ENCODE measurements around the gene CNIH3. TPM values are rescaled to one million over a fixed set of nuclear protein-coding genes. Genes with fewer than 3 reads are reported as not detected.

CNIH3 gene
- total and polyA plus RNA-seq, 2 of the 4 experiments (the other 2 are of a cell fraction): 2.0 to 2.9 TPM

DNA sequence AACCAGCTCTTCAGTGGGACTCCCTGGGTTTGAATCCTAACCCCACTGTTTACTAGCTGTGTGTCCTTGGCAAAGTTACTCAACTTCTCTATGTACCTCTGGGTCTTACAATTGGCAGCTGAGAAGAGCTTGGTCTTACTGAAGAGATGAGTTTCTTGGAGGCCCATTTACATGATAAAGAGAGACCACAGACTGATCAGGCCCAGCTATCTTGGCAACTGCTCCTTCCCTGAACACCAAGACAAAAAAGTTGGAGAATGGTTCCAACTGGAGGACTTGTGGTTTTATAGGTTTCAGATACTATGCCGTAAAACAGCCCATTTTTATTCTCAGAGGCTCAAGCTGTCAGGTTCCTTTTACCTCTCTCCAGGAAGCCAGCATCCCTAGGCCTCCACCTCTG, 24.8 kb upstream of the CNIH3 start:
- intact Hi-C loops (cut with micrococcal nuclease): no loop called here
- no peak overlapping the region for H2AK9ac ChIP-seq (replicated peaks; ENCODE audit: low read depth, low read length, poor library complexity)
- ChIA-PET POLR2A (ENCODE audit: unreplicated experiment) (no interaction called here), CTCF (interaction anchor here (0.6 to 0.8 kb wide), 3 partner anchors 9 to 69 kb away, joined by 3 to 4 read pairs (median 3); no protein-coding TSS in a partner anchor)
- no peak for TF ChIP-seq NFE2L2 (IDR thresholded peaks at IDR 0.05; ENCODE audit: low read depth, low read length)
- no peak for TF ChIP-seq MXI1 (IDR thresholded peaks at IDR 0.05; ENCODE audit: borderline replicate concordance, low read depth, low read length)
- no peak for TF ChIP-seq CHD1 (IDR thresholded peaks at IDR 0.05; ENCODE audit: low read depth, low read length)
- TF ChIP-seq RFX5 (IDR thresholded peaks at IDR 0.05; ENCODE audit: low read depth, low read length): no peak
- no peak for TF ChIP-seq MAFK (IDR thresholded peaks at IDR 0.05; ENCODE audit: low read depth, low read length)
- no peak for TF ChIP-seq RAD21 (IDR thresholded peaks at IDR 0.05; ENCODE audit: low read length)
- no peak for TF ChIP-seq FOS (IDR thresholded peaks at IDR 0.05; ENCODE audit: low read depth, low read length)
- TF ChIP-seq, protein P1, sequence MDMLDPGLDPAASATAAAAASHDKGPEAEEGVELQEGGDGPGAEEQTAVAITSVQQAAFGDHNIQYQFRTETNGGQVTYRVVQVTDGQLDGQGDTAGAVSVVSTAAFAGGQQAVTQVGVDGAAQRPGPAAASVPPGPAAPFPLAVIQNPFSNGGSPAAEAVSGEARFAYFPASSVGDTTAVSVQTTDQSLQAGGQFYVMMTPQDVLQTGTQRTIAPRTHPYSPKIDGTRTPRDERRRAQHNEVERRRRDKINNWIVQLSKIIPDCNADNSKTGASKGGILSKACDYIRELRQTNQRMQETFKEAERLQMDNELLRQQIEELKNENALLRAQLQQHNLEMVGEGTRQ (IDR thresholded peaks at IDR 0.05; ENCODE audit: low read depth, low read length): no peak
- TF ChIP-seq RCOR1 (IDR thresholded peaks at IDR 0.05; ENCODE audit: insufficient replicate concordance, low read length): no peak
- TF ChIP-seq, protein P2, sequence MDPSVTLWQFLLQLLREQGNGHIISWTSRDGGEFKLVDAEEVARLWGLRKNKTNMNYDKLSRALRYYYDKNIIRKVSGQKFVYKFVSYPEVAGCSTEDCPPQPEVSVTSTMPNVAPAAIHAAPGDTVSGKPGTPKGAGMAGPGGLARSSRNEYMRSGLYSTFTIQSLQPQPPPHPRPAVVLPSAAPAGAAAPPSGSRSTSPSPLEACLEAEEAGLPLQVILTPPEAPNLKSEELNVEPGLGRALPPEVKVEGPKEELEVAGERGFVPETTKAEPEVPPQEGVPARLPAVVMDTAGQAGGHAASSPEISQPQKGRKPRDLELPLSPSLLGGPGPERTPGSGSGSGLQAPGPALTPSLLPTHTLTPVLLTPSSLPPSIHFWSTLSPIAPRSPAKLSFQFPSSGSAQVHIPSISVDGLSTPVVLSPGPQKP (IDR thresholded peaks at IDR 0.05; ENCODE audit: borderline replicate concordance, low read depth, low read length): no peak
- no peak for TF ChIP-seq SMC3 (IDR thresholded peaks at IDR 0.05; ENCODE audit: low read depth, low read length)
- TF ChIP-seq BHLHE40 (IDR thresholded peaks at IDR 0.05; ENCODE audit: low read depth, low read length): no peak
- TF ChIP-seq, protein P3, sequence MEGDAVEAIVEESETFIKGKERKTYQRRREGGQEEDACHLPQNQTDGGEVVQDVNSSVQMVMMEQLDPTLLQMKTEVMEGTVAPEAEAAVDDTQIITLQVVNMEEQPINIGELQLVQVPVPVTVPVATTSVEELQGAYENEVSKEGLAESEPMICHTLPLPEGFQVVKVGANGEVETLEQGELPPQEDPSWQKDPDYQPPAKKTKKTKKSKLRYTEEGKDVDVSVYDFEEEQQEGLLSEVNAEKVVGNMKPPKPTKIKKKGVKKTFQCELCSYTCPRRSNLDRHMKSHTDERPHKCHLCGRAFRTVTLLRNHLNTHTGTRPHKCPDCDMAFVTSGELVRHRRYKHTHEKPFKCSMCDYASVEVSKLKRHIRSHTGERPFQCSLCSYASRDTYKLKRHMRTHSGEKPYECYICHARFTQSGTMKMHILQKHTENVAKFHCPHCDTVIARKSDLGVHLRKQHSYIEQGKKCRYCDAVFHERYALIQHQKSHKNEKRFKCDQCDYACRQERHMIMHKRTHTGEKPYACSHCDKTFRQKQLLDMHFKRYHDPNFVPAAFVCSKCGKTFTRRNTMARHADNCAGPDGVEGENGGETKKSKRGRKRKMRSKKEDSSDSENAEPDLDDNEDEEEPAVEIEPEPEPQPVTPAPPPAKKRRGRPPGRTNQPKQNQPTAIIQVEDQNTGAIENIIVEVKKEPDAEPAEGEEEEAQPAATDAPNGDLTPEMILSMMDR (conservative IDR thresholded peaks at IDR 0.05; ENCODE audit: low read depth, low read length): no peak
- no peak for TF ChIP-seq POLR2A (IDR thresholded peaks at IDR 0.05; ENCODE audit: low read depth, low read length)
- TF ChIP-seq MAZ (IDR thresholded peaks at IDR 0.05; ENCODE audit: borderline replicate concordance, low read depth, low read length): no peak
- TF ChIP-seq CEBPB (IDR thresholded peaks at IDR 0.05; ENCODE audit: low read depth, low read length): no peak
- no peak overlapping the region for H2BK120ac ChIP-seq (ENCODE audit: low read depth, low read length)
- H3K9ac ChIP-seq (ENCODE audit: low read depth, low read length): no peak overlapping the region
- in situ Hi-C loops (cut with MboI; ENCODE audit: low sequenced_read_pairs): no loop called here
- peak overlapping the region; percentile 31; the same call in 1 of the 2 replicates for H2AK5ac ChIP-seq (ENCODE audit: low read depth, low read length)
- peaks cover 6% of the 10 kb centered on the region for H3K4me1 ChIP-seq (ENCODE audit: control insufficient read depth, insufficient read depth, low read length)
- no peak overlapping the region for H3K18ac ChIP-seq (ENCODE audit: low read depth, low read length)
- ATAC-seq (ENCODE audit: low read depth) (no peak), DNase-seq (no peak)
- H3K36me3 ChIP-seq (ENCODE audit: control insufficient read depth, insufficient read depth, low read length): no peaks in the 10 kb centered on the region
- WGBS, 2 experiments (ENCODE audit: extremely low coverage in 2 of 2, insufficient read length in 1 of 2): no CpG with 5 or more reads among the region's 1 CpG
- dilution Hi-C loops (cut with HindIII; ENCODE audit: low sequenced_read_pairs, unreplicated experiment): no loop called here
- no peak overlapping the region for H3K56ac ChIP-seq (ENCODE audit: extremely low read depth, insufficient read depth, low read length)
- H3K27me3 ChIP-seq (ENCODE audit: control insufficient read depth, insufficient read depth, low read length): no peaks in the 10 kb centered on the region
- peaks cover 3% of the 10 kb centered on the region; the same call in 1 of the 2 replicates for H4K20me1 ChIP-seq (ENCODE audit: insufficient read depth, low read length)
- BruUV-seq (replicated peaks): no TSS peak
- H4K5ac ChIP-seq (ENCODE audit: low read depth, low read length): no peak overlapping the region
- no peak overlapping the region for H2AFZ ChIP-seq (replicated peaks; ENCODE audit: low read length, poor library complexity)
- H3K4me3 ChIP-seq (ENCODE audit: insufficient read depth, low read depth, low read length): no peak overlapping the region
- H4K91ac ChIP-seq (ENCODE audit: insufficient read depth, low read depth, low read length): no peak overlapping the region
- peak overlapping the region; percentile 22 for H3K4ac ChIP-seq (ENCODE audit: low read depth, low read length)
- no peaks in the 10 kb centered on the region for H3K79me1 ChIP-seq (ENCODE audit: low read depth in 1 of 2, low read length in 2 of 2)
- H3K9me1 ChIP-seq (ENCODE audit: insufficient read depth, low read length): peaks cover 10% of the 10 kb centered on the region
- no peak overlapping the region for H3K27ac ChIP-seq (ENCODE audit: insufficient read depth, low read length)
- H3K23ac ChIP-seq (ENCODE audit: low read depth, low read length): no peak overlapping the region
- H2BK15ac ChIP-seq (ENCODE audit: low read depth, low read length): peak overlapping the region; percentile 28; the same call in 1 of the 3 replicates
- no peak overlapping the region for H2BK20ac ChIP-seq (ENCODE audit: low read depth, low read length)
- no peak overlapping the region for H4K8ac ChIP-seq (ENCODE audit: low read depth in 2 of 2, low read length in 2 of 2)
- H3K4me2 ChIP-seq (ENCODE audit: low read depth, low read length): no peak overlapping the region
- no peak overlapping the region for H2BK5ac ChIP-seq (ENCODE audit: low read depth, low read length, poor library complexity, severe bottlenecking)
- 0 out of 2 replicates have a peak overlapping the region, but pooled peaks have one; percentile 19 for H3K14ac ChIP-seq (replicated peaks; ENCODE audit: low read depth, low read length)
- no peaks in the 10 kb centered on the region for H3K9me3 ChIP-seq (ENCODE audit: control insufficient read depth, insufficient read depth, low read length)

All from IMR-90 (cell line).